Cerebellar nuclear complex (tissue), 1 donor: Measurements from ENCODE around the gene AJAP1.

Source experiments
- DNase-seq, 2 experiments: peaks; one replicate each; lab custom pipeline; 2025; lab: John Stamatoyannopoulos, UW

AJAP1 gene

GRCh38 chr1:4699376-4700301 is 45.2 kb downstream of the AJAP1 start:
- DNase-seq, result no peak

GRCh38 chr1:4700801-4701200 is 46.4 kb downstream of the AJAP1 start:
- DNase-seq, result no peak

- DNase-seq, result no peak
Measured at GRCh38 chr1:4701276-4701675, 46.9 kb downstream of the AJAP1 start.

GRCh38 chr1:4702464-4702863 is 48.1 kb downstream of the AJAP1 start:
- no peak for DNase-seq

- no peak for DNase-seq
Measured at GRCh38 chr1:4702932-4703331, 48.5 kb downstream of the AJAP1 start.

GRCh38 chr1:4703646-4704045 is 49.2 kb downstream of the AJAP1 start:
- DNase-seq, result no peak

- no peak for DNase-seq
Measured at GRCh38 chr1:4708840-4709507, 54.6 kb downstream of the AJAP1 start.

GRCh38 chr1:4709641-4710040 is 55.2 kb downstream of the AJAP1 start:
- DNase-seq, result no peak

- DNase-seq, result no peak
Measured at GRCh38 chr1:4710592-4711415, 56.4 kb downstream of the AJAP1 start.

GRCh38 chr1:4711416-4712275 is 57.2 kb downstream of the AJAP1 start:
- DNase-seq, result no peak

GRCh38 chr1:4713669-4714068 is 59.3 kb downstream of the AJAP1 start:
- DNase-seq, result no peak

- DNase-seq, result no peak
Measured at GRCh38 chr1:4716406-4716805, 62.0 kb downstream of the AJAP1 start.

- DNase-seq, result no peak
Measured at GRCh38 chr1:4718071-4718470, 63.7 kb downstream of the AJAP1 start.

GRCh38 chr1:4723106-4723505 is 68.7 kb downstream of the AJAP1 start:
- DNase-seq, result no peak

GRCh38 chr1:4724001-4724400 is 69.6 kb downstream of the AJAP1 start:
- no peak for DNase-seq

GRCh38 chr1:4724695-4725250 is 70.4 kb downstream of the AJAP1 start:
- no peak for DNase-seq

GRCh38 chr1:4725416-4725815 is 71.0 kb downstream of the AJAP1 start:
- no peak for DNase-seq

- DNase-seq, result no peak
Measured at GRCh38 chr1:4726620-4727341, 72.4 kb downstream of the AJAP1 start.

GRCh38 chr1:4728319-4729089 is 74.1 kb downstream of the AJAP1 start:
- no peak for DNase-seq

GRCh38 chr1:4729090-4729471 is 74.7 kb downstream of the AJAP1 start:
- DNase-seq, result no peak
